HEK293T (cell line): ENCODE results near the gene ATG2B.
"Not testable (repeated sequence)": the region's sequence is repeated elsewhere in the genome, so short reads cannot be mapped to it uniquely, and the experiment has no call there.

Source experiments
- CTCF ChIA-PET: fragments of 350-600 bp; formaldehyde crosslinking; extraction: SDS; loops from one replicate; lab custom pipeline; 2021; ENCODE audit warnings: antibody characterized with exemption, inconsistent platforms; lab: Yijun Ruan, JAX
- POLR2A ChIA-PET: fragments of 350-600 bp; formaldehyde crosslinking; extraction: SDS; loops from one replicate; lab custom pipeline; 2020; ENCODE audit warnings: antibody characterized with exemption, inconsistent platforms; lab: Yijun Ruan, JAX
- DNase-seq: peaks from one replicate; pipeline ENCODE4 v3.0.0; 2012; ENCODE audit warnings: mixed read lengths; ENCODE audit errors: extremely low spot score
- ARNT ChIP-seq: fragments of 450-650 bp; IDR thresholded peaks from 2 replicates; pipeline ENCODE4 v1.6.1; 2017; ENCODE audit warnings: mild to moderate bottlenecking
- BHLHE40 ChIP-seq: fragments of 450-650 bp; IDR thresholded peaks from 2 replicates; pipeline ENCODE4 v1.6.1; 2016; ENCODE audit warnings: mild to moderate bottlenecking, moderate library complexity, borderline replicate concordance
- CTBP1 ChIP-seq: fragments of 450-650 bp; IDR thresholded peaks from 2 replicates; pipeline ENCODE4 v1.6.1; 2016; ENCODE audit warnings: borderline replicate concordance
- ELF4 ChIP-seq: fragments of 450-650 bp; IDR thresholded peaks from 2 replicates; pipeline ENCODE4 v1.6.1; 2017; ENCODE audit warnings: antibody characterized with exemption
- FOXA1 ChIP-seq: fragments of 450-650 bp; IDR thresholded peaks from 2 replicates; pipeline ENCODE4 v1.6.1; 2016; ENCODE audit warnings: mild to moderate bottlenecking
- FOXK2 ChIP-seq: fragments of 450-650 bp; IDR thresholded peaks from 2 replicates; pipeline ENCODE4 v1.6.1; 2016; ENCODE audit warnings: mild to moderate bottlenecking
- FOXM1 ChIP-seq: fragments of 450-650 bp; IDR thresholded peaks from 2 replicates; pipeline ENCODE4 v1.6.1; 2017; ENCODE audit warnings: mild to moderate bottlenecking, borderline replicate concordance
- HDGF ChIP-seq: fragments of 450-650 bp; IDR thresholded peaks from 2 replicates; pipeline ENCODE4 v1.6.1; 2017; ENCODE audit warnings: antibody characterized with exemption, borderline replicate concordance
- L3MBTL2 ChIP-seq: fragments of 450-650 bp; conservative IDR thresholded peaks from 2 replicates; pipeline ENCODE4 v1.6.1; 2016; ENCODE audit warnings: mild to moderate bottlenecking
- LEF1 ChIP-seq: fragments of 450-650 bp; IDR thresholded peaks from 2 replicates; pipeline ENCODE4 v1.6.1; 2017; ENCODE audit warnings: mild to moderate bottlenecking, borderline replicate concordance
- NFRKB ChIP-seq: fragments of 450-650 bp; IDR thresholded peaks from 2 replicates; pipeline ENCODE4 v1.6.1; 2016; ENCODE audit warnings: mild to moderate bottlenecking, moderate library complexity
- PKNOX1 ChIP-seq: fragments of 450-650 bp; IDR thresholded peaks from 2 replicates; pipeline ENCODE4 v1.6.1; 2016
- SP1 ChIP-seq: fragments of 450-650 bp; IDR thresholded peaks from 2 replicates; pipeline ENCODE4 v1.6.1; 2017
- SUZ12 ChIP-seq: fragments of 450-650 bp; IDR thresholded peaks from 2 replicates; pipeline ENCODE4 v1.6.1; 2016; ENCODE audit warnings: mild to moderate bottlenecking
- TARDBP ChIP-seq: fragments of 450-650 bp; IDR thresholded peaks from 2 replicates; pipeline ENCODE4 v1.6.1; 2016
- ZNF384 ChIP-seq: fragments of 450-650 bp; IDR thresholded peaks from 2 replicates; pipeline ENCODE4 v1.6.1; 2016

The ATG2B gene

GRCh38 chr14:96351986-96352385, 11.2 kb downstream of the ATG2B start:
- ChIA-PET CTCF (no interaction called here), POLR2A (no interaction called here)
- TF ChIP-seq ZNF384 (no peak), FOXA1 (no peak), SP1 (no peak), PKNOX1 (no peak), HDGF (no peak), FOXM1 (no peak), CTBP1 (no peak), L3MBTL2 (no peak), ARNT (no peak), LEF1 (no peak), BHLHE40 (no peak), TARDBP (no peak), ELF4 (no peak), SUZ12 (no peak), FOXK2 (no peak), NFRKB (no peak)
- no peak for DNase-seq

GRCh38 chr14:96349286-96350075, 13.7 kb downstream of the ATG2B start:
- ChIA-PET CTCF (no interaction called here), POLR2A (no interaction called here)

GRCh38 chr14:96347957-96348356, 15.2 kb downstream of the ATG2B start:
- CTCF ChIA-PET, POLR2A ChIA-PET, DNase-seq: not testable (repeated sequence)

More at GRCh38 chr14:96349286-96350075, 13.7 kb downstream of the ATG2B start:
- DNase-seq: no peak
- TF ChIP-seq LEF1: no peak
- TF ChIP-seq TARDBP: no peak
- no peak for TF ChIP-seq FOXK2
- no peak for TF ChIP-seq BHLHE40
- no peak for TF ChIP-seq SUZ12
- no peak for TF ChIP-seq ARNT
- no peak for TF ChIP-seq PKNOX1
- no peak for TF ChIP-seq NFRKB
- no peak for TF ChIP-seq ELF4

- TF ChIP-seq SUZ12: no peak
- TF ChIP-seq ELF4: no peak
- no peak for TF ChIP-seq HDGF
- no peak for TF ChIP-seq TARDBP
- no peak for TF ChIP-seq CTBP1
- TF ChIP-seq FOXM1: no peak
- TF ChIP-seq ZNF384: no peak
- TF ChIP-seq PKNOX1: no peak
- DNase-seq: no peak
- ChIA-PET POLR2A (no interaction called here), CTCF (interaction anchor here (2.2 kb wide), 1 partner anchor 12 kb away, joined by 6 read pairs; no protein-coding TSS in a partner anchor)
Observed at GRCh38 chr14:96345669-96346068, 17.5 kb downstream of the ATG2B start.

- POLR2A ChIA-PET: no interaction called here
- CTCF ChIA-PET: interaction anchor here (0.7 kb wide), 2 partner anchors 14 to 218 kb away, joined by 4 to 7 read pairs; no protein-coding TSS in a partner anchor
- DNase-seq: no peak
- TF ChIP-seq FOXK2: no peak
- TF ChIP-seq CTBP1: no peak
- no peak for TF ChIP-seq LEF1
- TF ChIP-seq FOXA1: no peak
- TF ChIP-seq SUZ12: no peak
- TF ChIP-seq L3MBTL2: no peak
- TF ChIP-seq ELF4: no peak
- TF ChIP-seq ARNT: no peak
- TF ChIP-seq BHLHE40: no peak
- TF ChIP-seq SP1: no peak
- no peak for TF ChIP-seq HDGF
- no peak for TF ChIP-seq PKNOX1
- no peak for TF ChIP-seq TARDBP
- no peak for TF ChIP-seq NFRKB
- no peak for TF ChIP-seq ZNF384
- no peak for TF ChIP-seq FOXM1
Observed at GRCh38 chr14:96341323-96341722, 21.8 kb downstream of the ATG2B start.

GRCh38 chr14:96338551-96338950, 24.6 kb downstream of the ATG2B start:
- DNase-seq: no peak
- CTCF ChIA-PET: no interaction called here
- TF ChIP-seq LEF1 (no peak), TARDBP (no peak), NFRKB (no peak), FOXM1 (no peak), CTBP1 (no peak), ELF4 (no peak), L3MBTL2 (no peak), SP1 (no peak), FOXK2 (no peak), PKNOX1 (no peak), BHLHE40 (no peak), ZNF384 (no peak), SUZ12 (no peak), HDGF (no peak), ARNT (no peak), FOXA1 (no peak)
- POLR2A ChIA-PET: no interaction called here
